GM18526 (cell line): ENCODE results near the gene PCDH9.

Experiments used
- POLR2A ChIP-seq: IDR thresholded peaks from 3 replicates; pipeline ENCODE4 v1.6.1; 2011; ENCODE audit not compliant: insufficient read length; ENCODE audit errors: extremely low read depth

Gene PCDH9

GRCh38 chr13:67017276-67017675, 212.9 kb downstream of the PCDH9 start:
- no peak for TF ChIP-seq POLR2A

- no peak for TF ChIP-seq POLR2A
Observed at GRCh38 chr13:67015976-67016600, 214.0 kb downstream of the PCDH9 start.

GRCh38 chr13:67014399-67014798, 215.7 kb downstream of the PCDH9 start:
- TF ChIP-seq POLR2A: no peak

- no peak for TF ChIP-seq POLR2A
Observed at GRCh38 chr13:67013709-67014108, 216.4 kb downstream of the PCDH9 start.

GRCh38 chr13:67008075-67008668, 222.0 kb downstream of the PCDH9 start:
- TF ChIP-seq POLR2A: no peak

GRCh38 chr13:67004511-67004910, 225.6 kb downstream of the PCDH9 start:
- TF ChIP-seq POLR2A: no peak

GRCh38 chr13:67003743-67004142, 226.4 kb downstream of the PCDH9 start:
- no peak for TF ChIP-seq POLR2A

GRCh38 chr13:67001363-67001762, 228.8 kb downstream of the PCDH9 start:
- TF ChIP-seq POLR2A: no peak

- no peak for TF ChIP-seq POLR2A
Observed at GRCh38 chr13:66996503-66996902, 233.6 kb downstream of the PCDH9 start.

GRCh38 chr13:66995203-66995611, 234.9 kb downstream of the PCDH9 start:
- TF ChIP-seq POLR2A: no peak

GRCh38 chr13:66994517-66995202, 235.5 kb downstream of the PCDH9 start:
- no peak for TF ChIP-seq POLR2A

GRCh38 chr13:66994097-66994496, 236.0 kb downstream of the PCDH9 start:
- no peak for TF ChIP-seq POLR2A

- no peak for TF ChIP-seq POLR2A
Observed at GRCh38 chr13:66992719-66993118, 237.4 kb downstream of the PCDH9 start.

- TF ChIP-seq POLR2A: no peak
Observed at GRCh38 chr13:66992183-66992582, 238.0 kb downstream of the PCDH9 start.

GRCh38 chr13:66984241-66984640, 245.9 kb downstream of the PCDH9 start:
- TF ChIP-seq POLR2A: no peak

GRCh38 chr13:66981912-66982311, 248.2 kb downstream of the PCDH9 start:
- TF ChIP-seq POLR2A: no peak

- no peak for TF ChIP-seq POLR2A
Observed at GRCh38 chr13:66977161-66977560, 253.0 kb downstream of the PCDH9 start.

- no peak for TF ChIP-seq POLR2A
Observed at GRCh38 chr13:66974889-66975288, 255.2 kb downstream of the PCDH9 start.
